Body of pancreas (tissue), 4 donors: ENCODE data around the gene USP32. TPM values are rescaled to one million over a fixed set of nuclear protein-coding genes. Genes with fewer than 3 reads are reported as not detected.

Experiments used
- ATAC-seq: fragments of 150-250 bp; one replicate; pipeline ENCODE4 v1.9.1; 2016
- DNase-seq, 4 donors: peaks; one replicate each; pipeline ENCODE4 v3.0.0-alpha.2; 2019
- H3K27ac ChIP-seq, 4 donors: fragments of 200-600 bp; sonication (generic); 1 replicate in 3 of 4; 2 replicates in 1 of 4; pipeline versions ENCODE4 v1.5.1 to v1.6.1; 2016 to 2019; ENCODE audit warnings: mild to moderate bottlenecking in 1 of 4, mixed read lengths in 1 of 4, moderate library complexity in 1 of 4
- H3K27me3 ChIP-seq, 2 donors: fragments of 200-600 bp; sonication (generic); one replicate each; pipeline ENCODE4 v1.6.0; 2016; ENCODE audit warnings: mild to moderate bottlenecking in 1 of 2
- H3K36me3 ChIP-seq, 2 donors: fragments of 200-600 bp; sonication (generic); replicated peaks in 1 of 2; 2 replicates each; pipeline ENCODE4 v1.5.1; 2016; ENCODE audit warnings: low read depth in 2 of 2; ENCODE audit not compliant: insufficient read depth in 1 of 2
- H3K4me1 ChIP-seq: fragments of 200-600 bp; sonication (generic); one replicate; pipeline ENCODE4 v1.6.0; 2016
- H3K4me3 ChIP-seq, 2 donors: fragments of 200-600 bp; sonication (generic); 1 replicate in 1 of 2; 2 replicates in 1 of 2; pipeline ENCODE4 v1.5.1; 2016 to 2019
- H3K9me3 ChIP-seq, 3 donors: fragments of 200-600 bp; sonication (generic); 1 replicate in 2 of 3; 2 replicates in 1 of 3; pipeline ENCODE4 v1.5.1; 2016
- CTCF ChIP-seq, 7 experiments: fragments of 450-650 bp in 4 of 7; fragments of 200-600 bp in 3 of 7; sonication (generic) in 3 of 7; IDR thresholded peaks; one replicate each; pipeline ENCODE4 v1.5.1; 2016 to 2019; ENCODE audit warnings: antibody characterized with exemption in 7 of 7
- POLR2A ChIP-seq, 3 donors: fragments of 450-650 bp; IDR thresholded peaks; one replicate each; pipeline ENCODE4 v1.6.1; 2016; ENCODE audit warnings: antibody characterized with exemption in 3 of 3, mild to moderate bottlenecking in 2 of 3
- WGBS, 2 donors: methylation state at CpG; one replicate each; pipeline ENCODE4 v1.1.5; 2017; 5-methylcytosine and 5-hydroxymethylcytosine counted together
- intact Hi-C: fragments of 100-400 bp; cut with DNase I; formaldehyde crosslinking; loops from one replicate; pipeline ENCODE4 v1.15.1; 2023
- total RNA-seq, 2 donors: library from RNA; depleted of rRNA; stranded (reverse); fragments of >200 nt; gene quantifications; one replicate each; pipeline ENCODE4 v1.1.0, GENCODE V29; 2016

The USP32 gene
- total RNA-seq, 2 donors from 2014 or later: 15.8 to 19.7 TPM

- no peaks in the 10 kb centered on the region for H3K9me3 ChIP-seq
- TF ChIP-seq POLR2A (IDR thresholded peaks at IDR 0.05): no peak
- TF ChIP-seq CTCF (IDR thresholded peaks at IDR 0.05): no peak
- H3K36me3 ChIP-seq: no peaks in the 10 kb centered on the region
- WGBS, 2 donors: 65 to 71% methylated on average over 4 of the region's 4 CpGs
- H3K4me1 ChIP-seq: peaks cover 3% of the 10 kb centered on the region
- intact Hi-C loops: no loop called here
- no peak overlapping the region for H3K27ac ChIP-seq
- no peaks in the 10 kb centered on the region for H3K27me3 ChIP-seq
- ATAC-seq: no peak
- DNase-seq: no peak
- H3K4me3 ChIP-seq: no peak overlapping the region
Observed at GRCh38 chr17:60395508-60396065, 3.7 kb upstream of the USP32 start.

DNA sequence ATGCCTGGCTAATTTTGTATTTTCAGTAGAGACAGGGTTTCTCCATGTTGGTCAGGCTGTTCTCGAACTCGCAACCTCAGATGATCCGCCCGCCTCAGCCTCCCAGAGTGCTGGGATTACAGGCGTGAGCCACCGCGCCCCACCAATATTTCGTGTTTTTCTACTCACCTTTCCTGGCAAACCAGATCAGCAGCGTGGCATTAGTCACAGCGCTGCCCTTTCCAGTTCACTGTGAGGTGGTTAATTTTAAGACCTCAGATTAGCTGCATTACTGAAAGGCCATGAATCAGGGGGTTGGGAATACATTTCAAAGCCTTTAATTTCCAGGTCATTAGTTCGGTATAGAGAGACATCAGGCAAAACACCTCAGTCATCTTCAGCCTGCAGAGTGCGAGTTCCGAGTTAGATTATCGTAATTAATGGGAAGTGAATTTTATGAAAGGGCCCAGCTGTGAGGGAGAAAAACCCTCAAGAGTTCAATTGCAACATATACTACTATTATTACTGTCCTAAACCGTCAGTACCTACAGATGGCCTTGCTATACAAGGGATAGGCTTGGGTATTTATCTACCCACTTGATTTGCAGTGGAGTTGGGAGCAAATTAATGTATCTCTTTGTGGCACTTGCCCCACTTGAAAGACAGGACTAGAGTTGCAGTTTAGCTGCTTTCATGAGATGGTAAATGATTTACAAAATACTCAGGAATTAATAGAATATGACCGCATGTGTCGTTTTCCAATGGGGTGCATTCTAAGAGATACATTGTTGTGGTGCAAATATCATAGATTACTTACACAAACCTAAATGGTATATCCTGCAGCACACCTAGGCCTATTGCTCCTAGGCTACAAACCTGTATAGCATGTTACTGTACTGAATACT lies 2.1 kb upstream of the USP32 start:
- Histone ChIP-seq H3K36me3 (no peaks in the 10 kb centered on the region), H3K9me3 (no peaks in the 10 kb centered on the region), H3K27me3 (no peaks in the 10 kb centered on the region), H3K4me3 (no peak overlapping the region), H3K4me1 (peaks cover 18% of the 10 kb centered on the region), H3K27ac (no peak overlapping the region)
- 86 to 89% methylated on average over 17 of the region's 17 CpGs for WGBS, 2 donors
- TF ChIP-seq CTCF (IDR thresholded peaks at IDR 0.05) (no peak), POLR2A (IDR thresholded peaks at IDR 0.05) (no peak)
- intact Hi-C loops: no loop called here
- no peak for DNase-seq
- ATAC-seq: no peak

GRCh38 chr17:60392845-60393702 lies 1.1 kb upstream of the USP32 start:
- ATAC-seq: no peak
- H3K9me3 ChIP-seq: no peaks in the 10 kb centered on the region
- intact Hi-C loops: no loop called here

GRCh38 chr17:60391471-60392041 lies 377 bp downstream of the USP32 start:
- peak overlapping the region; percentile 71 to 98 (median 93) for H3K27ac ChIP-seq
- intact Hi-C loops: no loop called here
- WGBS, 2 donors: 0 to 1% methylated on average over 29 to 35 of the region's 36 CpGs
- no peak for DNase-seq
- H3K4me3 ChIP-seq: peak overlapping the region; percentile 79 to 92
- no peaks in the 10 kb centered on the region for H3K27me3 ChIP-seq
- H3K9me3 ChIP-seq: no peaks in the 10 kb centered on the region
- TF ChIP-seq CTCF (IDR thresholded peaks at IDR 0.05) (no peak), POLR2A (IDR thresholded peaks at IDR 0.05) (peak in 1 of 3 donors; percentile 3)
- H3K36me3 ChIP-seq: no peaks in the 10 kb centered on the region
- ATAC-seq: peak; percentile 49
- H3K4me1 ChIP-seq: peaks cover 30% of the 10 kb centered on the region

More at GRCh38 chr17:60392845-60393702, 1.1 kb upstream of the USP32 start:
- H3K4me1 ChIP-seq: peaks cover 28% of the 10 kb centered on the region
- H3K27ac ChIP-seq: peak overlapping the region; percentile 71 to 98 (median 93)
- peak; percentile 61 to 75 (median 70) for DNase-seq
- H3K4me3 ChIP-seq: peak overlapping the region; percentile 79 to 92
- H3K36me3 ChIP-seq: no peaks in the 10 kb centered on the region
- no peaks in the 10 kb centered on the region for H3K27me3 ChIP-seq
- 16 to 17% methylated on average over 17 of the region's 17 CpGs for WGBS, 2 donors
- no peak for TF ChIP-seq POLR2A (IDR thresholded peaks at IDR 0.05)
- no peak for TF ChIP-seq CTCF (IDR thresholded peaks at IDR 0.05)
